Body of pancreas (tissue), 4 donors: ENCODE results near the gene TMEM242. TPM values are rescaled to one million over a fixed set of nuclear protein-coding genes. Genes with fewer than 3 reads are reported as not detected.

Experiments used
- ATAC-seq: fragments of 150-250 bp; one replicate; pipeline ENCODE4 v1.9.1; 2016
- DNase-seq, 4 donors: peaks; one replicate each; pipeline ENCODE4 v3.0.0-alpha.2; 2019
- H3K27ac ChIP-seq, 4 donors: fragments of 200-600 bp; sonication (generic); 1 replicate in 3 of 4; 2 replicates in 1 of 4; pipeline versions ENCODE4 v1.5.1 to v1.6.1; 2016 to 2019; ENCODE audit warnings: mild to moderate bottlenecking in 1 of 4, mixed read lengths in 1 of 4, moderate library complexity in 1 of 4
- H3K27me3 ChIP-seq, 2 donors: fragments of 200-600 bp; sonication (generic); one replicate each; pipeline ENCODE4 v1.6.0; 2016; ENCODE audit warnings: mild to moderate bottlenecking in 1 of 2
- H3K36me3 ChIP-seq, 2 donors: fragments of 200-600 bp; sonication (generic); replicated peaks in 1 of 2; 2 replicates each; pipeline ENCODE4 v1.5.1; 2016; ENCODE audit warnings: low read depth in 2 of 2; ENCODE audit not compliant: insufficient read depth in 1 of 2
- H3K4me1 ChIP-seq: fragments of 200-600 bp; sonication (generic); one replicate; pipeline ENCODE4 v1.6.0; 2016
- H3K4me3 ChIP-seq, 2 donors: fragments of 200-600 bp; sonication (generic); 1 replicate in 1 of 2; 2 replicates in 1 of 2; pipeline ENCODE4 v1.5.1; 2016 to 2019
- H3K9me3 ChIP-seq, 3 donors: fragments of 200-600 bp; sonication (generic); 1 replicate in 2 of 3; 2 replicates in 1 of 3; pipeline ENCODE4 v1.5.1; 2016
- POLR2A ChIP-seq, 3 donors: fragments of 450-650 bp; IDR thresholded peaks; one replicate each; pipeline ENCODE4 v1.6.1; 2016; ENCODE audit warnings: antibody characterized with exemption in 3 of 3, mild to moderate bottlenecking in 2 of 3
- WGBS, 2 donors: methylation state at CpG; one replicate each; pipeline ENCODE4 v1.1.5; 2017; 5-methylcytosine and 5-hydroxymethylcytosine counted together
- intact Hi-C: fragments of 100-400 bp; cut with DNase I; formaldehyde crosslinking; loops from one replicate; pipeline ENCODE4 v1.15.1; 2023
- total RNA-seq, 2 donors: library from RNA; depleted of rRNA; stranded (reverse); fragments of >200 nt; gene quantifications; one replicate each; pipeline ENCODE4 v1.1.0, GENCODE V29; 2016
- TF ChIP-seq, protein P1 (sequence below), 7 experiments: fragments of 450-650 bp in 4 of 7; fragments of 200-600 bp in 3 of 7; sonication (generic) in 3 of 7; IDR thresholded peaks; one replicate each; pipeline ENCODE4 v1.5.1; 2016 to 2019; ENCODE audit warnings: antibody characterized with exemption in 7 of 7

TMEM242 gene
- total RNA-seq, 2 donors from 2014 or later: 1.6 to 6.2 TPM

DNA sequence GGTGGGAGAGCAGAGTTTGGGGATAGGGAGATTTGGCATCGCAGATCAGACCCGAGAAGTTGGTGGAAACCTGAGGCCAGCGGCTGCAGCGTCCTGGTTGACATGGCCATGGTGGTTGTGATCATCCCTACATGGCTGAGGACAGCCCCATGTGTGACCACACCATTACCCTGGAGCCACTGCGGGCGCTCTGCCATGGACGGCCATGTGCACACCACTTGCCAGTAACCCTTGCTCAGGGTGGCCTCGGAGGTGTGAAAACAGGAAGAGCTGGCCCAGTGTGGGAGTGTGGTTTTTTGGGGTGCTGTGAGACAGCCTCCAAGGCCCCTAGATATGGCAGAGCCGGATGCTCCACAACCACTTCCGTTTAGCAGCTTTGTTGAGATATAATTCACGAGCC, 64.4 kb downstream of the TMEM242 start:
- Histone ChIP-seq H3K27ac (no peak overlapping the region), H3K9me3 (no peaks in the 10 kb centered on the region), H3K27me3 (no peaks in the 10 kb centered on the region), H3K36me3 (no peaks in the 10 kb centered on the region), H3K4me1 (no peaks in the 10 kb centered on the region), H3K4me3 (no peak overlapping the region)
- intact Hi-C loops: no loop called here
- TF ChIP-seq, protein P1, sequence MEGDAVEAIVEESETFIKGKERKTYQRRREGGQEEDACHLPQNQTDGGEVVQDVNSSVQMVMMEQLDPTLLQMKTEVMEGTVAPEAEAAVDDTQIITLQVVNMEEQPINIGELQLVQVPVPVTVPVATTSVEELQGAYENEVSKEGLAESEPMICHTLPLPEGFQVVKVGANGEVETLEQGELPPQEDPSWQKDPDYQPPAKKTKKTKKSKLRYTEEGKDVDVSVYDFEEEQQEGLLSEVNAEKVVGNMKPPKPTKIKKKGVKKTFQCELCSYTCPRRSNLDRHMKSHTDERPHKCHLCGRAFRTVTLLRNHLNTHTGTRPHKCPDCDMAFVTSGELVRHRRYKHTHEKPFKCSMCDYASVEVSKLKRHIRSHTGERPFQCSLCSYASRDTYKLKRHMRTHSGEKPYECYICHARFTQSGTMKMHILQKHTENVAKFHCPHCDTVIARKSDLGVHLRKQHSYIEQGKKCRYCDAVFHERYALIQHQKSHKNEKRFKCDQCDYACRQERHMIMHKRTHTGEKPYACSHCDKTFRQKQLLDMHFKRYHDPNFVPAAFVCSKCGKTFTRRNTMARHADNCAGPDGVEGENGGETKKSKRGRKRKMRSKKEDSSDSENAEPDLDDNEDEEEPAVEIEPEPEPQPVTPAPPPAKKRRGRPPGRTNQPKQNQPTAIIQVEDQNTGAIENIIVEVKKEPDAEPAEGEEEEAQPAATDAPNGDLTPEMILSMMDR (IDR thresholded peaks at IDR 0.05): no peak
- no peak for TF ChIP-seq POLR2A (IDR thresholded peaks at IDR 0.05)
- no peak for ATAC-seq
- WGBS, 2 donors: 87 to 89% methylated on average over 9 to 11 of the region's 11 CpGs
- DNase-seq: no peak

DNA sequence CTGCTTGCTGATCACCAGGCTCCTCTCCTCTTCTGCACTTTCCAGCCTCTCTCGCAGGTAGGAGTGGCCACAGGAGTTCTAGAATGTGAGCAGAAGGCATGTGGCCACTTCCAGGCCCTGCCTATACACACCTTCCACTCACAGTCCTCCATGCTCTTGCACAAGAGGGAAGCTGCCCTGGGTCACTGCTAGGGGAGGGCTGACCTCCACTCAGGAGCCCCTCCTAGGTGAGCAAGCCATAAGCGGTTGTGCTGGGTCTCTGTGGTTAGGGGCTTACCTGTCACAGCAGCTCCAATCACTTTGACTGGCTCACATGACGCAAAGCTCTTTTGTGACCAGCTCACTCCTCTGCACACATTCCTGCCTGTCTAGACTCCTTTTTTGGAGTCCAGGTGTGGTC, 68.2 kb downstream of the TMEM242 start:
- 80 to 88% methylated on average over 1 to 3 of the region's 3 CpGs for WGBS, 2 donors
- Histone ChIP-seq H3K4me3 (no peak overlapping the region), H3K9me3 (no peaks in the 10 kb centered on the region), H3K27me3 (no peaks in the 10 kb centered on the region), H3K27ac (no peak overlapping the region), H3K4me1 (no peaks in the 10 kb centered on the region), H3K36me3 (no peaks in the 10 kb centered on the region)
- no peak for DNase-seq
- TF ChIP-seq, protein P1 (IDR thresholded peaks at IDR 0.05): no peak
- TF ChIP-seq POLR2A (IDR thresholded peaks at IDR 0.05): no peak
- ATAC-seq: no peak
- intact Hi-C loops: no loop called here

DNA sequence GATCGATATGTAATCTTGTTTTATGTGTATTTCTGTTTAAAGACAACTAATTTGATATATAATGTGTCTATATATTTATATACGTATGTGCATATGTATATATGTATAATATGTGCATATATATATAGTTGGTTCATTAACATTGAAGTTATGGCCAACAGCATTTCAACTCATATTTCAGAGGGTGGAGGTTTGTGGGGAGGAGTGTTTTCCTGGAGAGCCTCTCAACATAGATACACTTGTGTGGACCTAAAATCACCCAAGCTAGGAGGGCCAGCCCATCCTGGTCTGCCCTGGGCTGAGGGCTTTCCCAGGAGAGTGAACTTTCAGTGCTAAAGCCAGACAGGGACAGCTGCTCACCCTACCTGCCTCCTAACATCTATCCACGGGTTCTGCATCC, 68.8 kb downstream of the TMEM242 start:
- Histone ChIP-seq H3K4me3 (no peak overlapping the region), H3K27me3 (no peaks in the 10 kb centered on the region), H3K4me1 (no peaks in the 10 kb centered on the region), H3K36me3 (no peaks in the 10 kb centered on the region), H3K9me3 (no peaks in the 10 kb centered on the region), H3K27ac (peak overlapping the region in 1 of 4 donors; percentile 68)
- 65 to 78% methylated on average over 3 of the region's 3 CpGs for WGBS, 2 donors
- no peak for TF ChIP-seq POLR2A (IDR thresholded peaks at IDR 0.05)
- TF ChIP-seq, protein P1 (IDR thresholded peaks at IDR 0.05): no peak
- DNase-seq (no peak), ATAC-seq (no peak)
- intact Hi-C loops: no loop called here

DNA sequence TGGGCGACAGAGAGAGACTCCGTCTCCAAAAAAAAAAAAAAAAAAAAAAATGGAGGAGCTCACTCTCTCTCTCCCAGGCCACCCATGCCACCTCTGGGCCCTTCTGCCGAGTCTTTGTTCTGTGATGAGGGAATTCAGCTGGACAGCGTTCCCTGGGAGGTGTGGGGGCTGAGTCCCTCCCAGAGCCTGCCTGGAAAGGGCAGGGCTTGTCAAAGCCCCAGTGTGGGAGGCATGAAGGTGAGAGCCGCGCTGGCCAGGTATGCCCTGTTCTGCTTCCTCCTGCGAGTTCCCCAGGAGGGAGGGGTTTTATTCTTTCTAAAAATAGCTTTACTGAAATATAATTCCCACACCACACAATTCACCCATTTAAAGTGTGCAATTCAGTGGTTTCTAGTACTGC, 69.6 kb downstream of the TMEM242 start:
- no peaks in the 10 kb centered on the region for H3K4me1 ChIP-seq
- WGBS, 2 donors: 58 to 63% methylated on average over 7 of the region's 7 CpGs
- DNase-seq: peak in 3 of 4 donors; percentile 43 to 60 (median 45)
- no peaks in the 10 kb centered on the region for H3K9me3 ChIP-seq
- peak; percentile 75 for ATAC-seq
- no peaks in the 10 kb centered on the region for H3K27me3 ChIP-seq
- TF ChIP-seq, protein P1 (IDR thresholded peaks at IDR 0.05): no peak
- TF ChIP-seq POLR2A (IDR thresholded peaks at IDR 0.05): peak in 2 of 3 donors; percentile 32 to 53
- H3K27ac ChIP-seq: peak overlapping the region in 2 of 4 donors; percentile 21 to 68
- intact Hi-C loops: no loop called here
- no peaks in the 10 kb centered on the region for H3K36me3 ChIP-seq
- no peak overlapping the region for H3K4me3 ChIP-seq

DNA sequence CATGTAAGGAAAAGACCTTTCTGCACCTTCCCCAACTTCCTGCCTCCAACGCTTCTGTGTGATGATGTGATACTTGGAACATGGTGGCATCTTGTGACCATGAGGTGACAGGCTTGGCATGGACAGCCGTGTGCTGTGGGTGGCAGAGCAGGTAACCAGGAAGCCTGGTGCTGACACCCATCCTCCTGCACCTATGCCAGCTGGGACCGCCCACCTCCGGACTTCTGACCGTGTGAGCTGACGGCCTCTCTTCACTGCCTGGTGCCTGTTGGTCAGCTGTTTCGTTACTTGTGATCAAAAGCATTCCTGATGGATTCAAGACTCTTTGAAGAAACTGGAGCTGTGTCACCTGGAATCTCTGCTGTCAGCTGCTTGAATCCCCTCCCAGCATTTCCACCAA, 70.3 kb downstream of the TMEM242 start:
- Histone ChIP-seq H3K9me3 (no peaks in the 10 kb centered on the region), H3K4me3 (no peak overlapping the region), H3K27me3 (no peaks in the 10 kb centered on the region), H3K36me3 (no peaks in the 10 kb centered on the region), H3K27ac (peak overlapping the region in 2 of 4 donors; percentile 21 to 68), H3K4me1 (no peaks in the 10 kb centered on the region)
- intact Hi-C loops: no loop called here
- 63 to 76% methylated on average over 6 to 7 of the region's 7 CpGs for WGBS, 2 donors
- peak in 2 of 4 donors; percentile 22 to 42 for DNase-seq
- no peak for TF ChIP-seq POLR2A (IDR thresholded peaks at IDR 0.05)
- TF ChIP-seq, protein P1 (IDR thresholded peaks at IDR 0.05): no peak
- ATAC-seq: peak; percentile 53
